Neural cell (in vitro differentiated cells): ENCODE results near the gene KLHL6. TPM values are rescaled to one million over a fixed set of nuclear protein-coding genes. Genes with fewer than 3 reads are reported as not detected.

ENCODE experiments used
- H2AFZ ChIP-seq: fragments of 200-600, 300-800 bp; sonication (generic), shearing (Covaris generic); 2 replicates; pipeline ENCODE4 v1.6.0; 2014; ENCODE audit warnings: low read depth, mild to moderate bottlenecking, antibody characterized with exemption, low read length, moderate library complexity
- H3F3A ChIP-seq: fragments of 200-600 bp; shearing (Covaris generic); 2 replicates; pipeline ENCODE4 v1.6.1; 2016; ENCODE audit warnings: mild to moderate bottlenecking, moderate library complexity, mixed read lengths, antibody characterized with exemption, low read length; ENCODE audit not compliant: insufficient read depth, poor library complexity, severe bottlenecking
- H3K27ac ChIP-seq: fragments of 200-600, 300-800 bp; sonication (generic), shearing (Covaris generic); 2 replicates; pipeline ENCODE4 v1.5.1; 2014; ENCODE audit warnings: mild to moderate bottlenecking, low read length, moderate library complexity
- H3K27me3 ChIP-seq: fragments of 300-800, 200-600 bp; sonication (generic), shearing (Covaris generic); 2 replicates; pipeline ENCODE4 v1.6.0; 2014; ENCODE audit warnings: mild to moderate bottlenecking, low read depth, low read length, moderate library complexity; ENCODE audit not compliant: insufficient read depth
- H3K36me3 ChIP-seq: fragments of 300-800, 200-600 bp; sonication (generic), shearing (Covaris generic); 2 replicates; pipeline ENCODE4 v1.5.1; 2014; ENCODE audit warnings: mild to moderate bottlenecking, antibody characterized with exemption, low read length, moderate library complexity; ENCODE audit not compliant: insufficient read depth
- H3K4me2 ChIP-seq: fragments of 300-800, 200-600 bp; sonication (generic), shearing (Covaris generic); 2 replicates; pipeline ENCODE4 v1.6.0; 2014; ENCODE audit warnings: mild to moderate bottlenecking, low read length
- H3K4me3 ChIP-seq: fragments of 300-800, 200-600 bp; sonication (generic), shearing (Covaris generic); 2 replicates; pipeline ENCODE4 v1.5.1; 2014; ENCODE audit warnings: mild to moderate bottlenecking, low read length, moderate library complexity
- H3K79me2 ChIP-seq: fragments of 200-600 bp; shearing (Covaris generic); replicated peaks from 2 replicates; pipeline ENCODE4 v1.6.0; 2014; ENCODE audit warnings: mild to moderate bottlenecking, low read length, moderate library complexity; ENCODE audit not compliant: insufficient read depth
- H3K9ac ChIP-seq: fragments of 300-800, 200-600 bp; sonication (generic), shearing (Covaris generic); 2 replicates; pipeline ENCODE4 v1.6.1; 2016; ENCODE audit warnings: mild to moderate bottlenecking, low read length, mixed read lengths
- H3K9me2 ChIP-seq: fragments of 200-600 bp; shearing (Covaris generic); 2 replicates; pipeline ENCODE4 v1.6.1; 2016; ENCODE audit warnings: mild to moderate bottlenecking, low read length, mixed read lengths; ENCODE audit not compliant: insufficient read depth
- H3K9me3 ChIP-seq: fragments of 200-600, 300-800 bp; sonication (generic), shearing (Covaris generic); 2 replicates; pipeline ENCODE4 v1.6.1; 2016; ENCODE audit warnings: mild to moderate bottlenecking, mixed run types, low read length, moderate library complexity, mixed read lengths
- H4K20me1 ChIP-seq: fragments of 200-600 bp; shearing (Covaris generic); 2 replicates; pipeline ENCODE4 v1.6.1; 2016; ENCODE audit warnings: mild to moderate bottlenecking, mixed run types; ENCODE audit not compliant: insufficient read depth
- CTCF ChIP-seq: fragments of 450-650 bp; IDR thresholded peaks from 2 replicates; pipeline ENCODE4 v1.5.1; 2014; ENCODE audit warnings: antibody characterized with exemption, mild to moderate bottlenecking, moderate library complexity; ENCODE audit not compliant: poor library complexity, severe bottlenecking
- EP300 ChIP-seq: fragments of 450-650 bp; conservative IDR thresholded peaks from 2 replicates; pipeline ENCODE4 v1.6.1; 2014; ENCODE audit warnings: antibody characterized with exemption, mild to moderate bottlenecking, moderate library complexity; ENCODE audit not compliant: poor library complexity, severe bottlenecking
- EZH2 ChIP-seq: fragments of 200-600, 300-800 bp; shearing (Covaris generic), sonication (generic); IDR thresholded peaks from 2 replicates; pipeline ENCODE4 v1.6.1; 2014; ENCODE audit warnings: antibody characterized with exemption, low read length, borderline replicate concordance, mild to moderate bottlenecking; ENCODE audit not compliant: insufficient read depth, poor library complexity, severe bottlenecking
- MXI1 ChIP-seq: fragments of 450-650 bp; conservative IDR thresholded peaks from 2 replicates; pipeline ENCODE4 v1.6.1; 2014; ENCODE audit warnings: antibody characterized with exemption, mild to moderate bottlenecking; ENCODE audit not compliant: poor library complexity, severe bottlenecking
- POLR2AphosphoS5 ChIP-seq: IDR thresholded peaks from 2 replicates; pipeline ENCODE4 v1.6.1; 2012
- RAD21 ChIP-seq: fragments of 450-650 bp; conservative IDR thresholded peaks from 2 replicates; pipeline ENCODE4 v1.6.1; 2014; ENCODE audit warnings: antibody characterized with exemption, mild to moderate bottlenecking, moderate library complexity
- REST ChIP-seq: IDR thresholded peaks from 2 replicates; pipeline ENCODE4 v1.6.1; 2012; ENCODE audit warnings: borderline replicate concordance
- SMC3 ChIP-seq: fragments of 450-650 bp; conservative IDR thresholded peaks from 2 replicates; pipeline ENCODE4 v1.6.1; 2014; ENCODE audit warnings: antibody characterized with exemption, mild to moderate bottlenecking, moderate library complexity; ENCODE audit not compliant: poor library complexity
- TAF1 ChIP-seq: IDR thresholded peaks from 2 replicates; pipeline ENCODE4 v1.6.1; 2012; ENCODE audit warnings: low read depth
- polyA plus RNA-seq: library from polyadenylated mRNA; depleted of rRNA; stranded (reverse); fragments of >200 nt; gene quantifications from 2 replicates; pipeline ENCODE4 v1.2.3, GENCODE V29; 2014

The KLHL6 gene
- polyA plus RNA-seq, 1 donor from 2014 or later = not detected

- no peaks in the 10 kb centered on the region for H3K36me3 ChIP-seq
- no peak overlapping the region for H2AFZ ChIP-seq
- no peak overlapping the region for H3K9ac ChIP-seq
- H3K27me3 ChIP-seq = no peaks in the 10 kb centered on the region
- no peak overlapping the region for H3K4me3 ChIP-seq
- H3F3A ChIP-seq = no peaks in the 10 kb centered on the region
- no peaks in the 10 kb centered on the region for H3K9me2 ChIP-seq
- no peaks in the 10 kb centered on the region for H3K79me2 ChIP-seq
- no peaks in the 10 kb centered on the region for H3K9me3 ChIP-seq
- TF ChIP-seq SMC3 = no peak
- TF ChIP-seq RAD21 = no peak
- TF ChIP-seq CTCF = no peak
- TF ChIP-seq EZH2 = no peak
- TF ChIP-seq REST = no peak
- no peak for TF ChIP-seq POLR2AphosphoS5
- TF ChIP-seq TAF1 = no peak
- TF ChIP-seq EP300 = no peak
- TF ChIP-seq MXI1 = no peak
- H3K4me2 ChIP-seq = no peak overlapping the region
- no peak overlapping the region for H3K27ac ChIP-seq
- H4K20me1 ChIP-seq = no peaks in the 10 kb centered on the region
Measured at GRCh38 chr3:183536238-183536880, 19.1 kb downstream of the KLHL6 start.

GRCh38 chr3:183534249-183534648 lies 21.3 kb downstream of the KLHL6 start:
- Histone ChIP-seq H3K4me3 (no peak overlapping the region), H3K79me2 (no peaks in the 10 kb centered on the region), H3K36me3 (no peaks in the 10 kb centered on the region), H3F3A (no peaks in the 10 kb centered on the region), H3K9ac (no peak overlapping the region), H3K27me3 (no peaks in the 10 kb centered on the region), H4K20me1 (no peaks in the 10 kb centered on the region), H3K27ac (no peak overlapping the region), H3K9me2 (no peaks in the 10 kb centered on the region), H2AFZ (no peak overlapping the region), H3K4me2 (no peak overlapping the region), H3K9me3 (no peaks in the 10 kb centered on the region)
- TF ChIP-seq POLR2AphosphoS5 = no peak
- no peak for TF ChIP-seq EZH2
- TF ChIP-seq CTCF = no peak
- TF ChIP-seq RAD21 = no peak
- TF ChIP-seq MXI1 = no peak
- TF ChIP-seq TAF1 = no peak
- no peak for TF ChIP-seq SMC3
- TF ChIP-seq EP300 = no peak
- no peak for TF ChIP-seq REST
